Activated T-helper 2 cell treated with anti-CD3 and anti-CD28 coated beads, Interferon-gamma antibody, Interleukin-2, Interleukin-4, amounts not matched to agents 10 μg/mL and 5 μg/mL and 100 μg/mL, durations not matched to agents 14 hours and 24 hours and 36 hours (primary cell): ENCODE results near the gene CC2D2B. TPM values are rescaled to one million over a fixed set of nuclear protein-coding genes. Genes with fewer than 3 reads are reported as not detected.
"Not testable (repeated sequence)": the region's sequence is repeated elsewhere in the genome, so short reads cannot be mapped to it uniquely, and the experiment has no call there.

ENCODE experiments used
- DNase-seq: peaks from one replicate; pipeline ENCODE4 v3.0.0; 2021; ENCODE audit warnings: low spot score
- H3K27ac Mint-ChIP-seq: one replicate; pipeline ENCODE4 v1.8.0; 2021; ENCODE audit warnings: mixed read lengths
- H3K27me3 Mint-ChIP-seq: one replicate; pipeline ENCODE4 v1.8.0; 2021; ENCODE audit warnings: low read depth, mixed read lengths
- H3K36me3 Mint-ChIP-seq: one replicate; pipeline ENCODE4 v1.8.0; 2021; ENCODE audit warnings: low read depth, mixed read lengths
- H3K4me1 Mint-ChIP-seq: one replicate; pipeline ENCODE4 v1.8.0; 2021; ENCODE audit warnings: low read depth, mixed read lengths
- H3K4me3 Mint-ChIP-seq: one replicate; pipeline ENCODE4 v1.8.0; 2021; ENCODE audit warnings: low read depth, mild to moderate bottlenecking, moderate library complexity, mixed read lengths
- H3K9me3 Mint-ChIP-seq: one replicate; pipeline ENCODE4 v1.8.0; 2021; ENCODE audit warnings: mixed read lengths
- intact Hi-C: fragments of 100-400 bp; cut with micrococcal nuclease; formaldehyde crosslinking; loops from one replicate; pipeline ENCODE4 v1.15.1; 2023
- total RNA-seq: library from RNA; stranded (reverse); gene quantifications from 2 replicates; pipeline ENCODE4 v1.2.3, GENCODE V29; 2022

The CC2D2B gene
- total RNA-seq, 1 donor from 2014 or later: 0.75 TPM

DNA sequence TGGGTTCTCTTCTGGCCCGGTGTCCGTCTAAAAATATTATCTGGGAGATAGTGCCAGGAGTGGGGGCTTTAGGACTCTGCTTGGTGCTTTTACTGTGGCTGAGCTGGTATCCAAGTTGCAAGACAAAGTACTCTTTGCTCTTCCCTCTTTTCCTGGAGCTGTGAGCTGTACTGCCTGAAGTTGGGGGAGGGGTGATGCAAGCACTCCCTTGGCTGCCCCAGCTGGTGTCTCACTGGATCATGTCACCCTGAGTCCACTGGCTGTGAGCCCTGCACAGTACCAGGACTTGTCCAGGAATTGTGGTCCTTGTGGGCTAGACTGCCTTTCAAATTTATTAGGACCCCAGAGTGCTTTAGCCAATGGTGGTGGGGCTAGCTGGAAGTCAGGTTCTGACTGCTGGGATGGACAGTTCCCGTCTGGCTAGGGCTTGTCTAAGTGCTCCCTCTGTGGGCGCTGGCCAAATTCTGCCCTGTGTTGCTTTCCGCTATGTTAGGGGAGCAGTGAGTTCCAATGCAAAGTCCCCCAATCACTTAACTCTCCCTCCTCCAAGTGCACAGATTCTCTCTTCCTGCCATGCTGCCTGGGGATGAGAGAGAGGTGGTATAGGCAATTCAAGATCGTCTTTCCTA lies 13.1 kb downstream of the CC2D2B start:
- H3K27ac Mint-ChIP-seq: no peak overlapping the region
- DNase-seq: no peak
- intact Hi-C loops: no loop called here
- H3K4me3 Mint-ChIP-seq: no peak overlapping the region
- H3K36me3 Mint-ChIP-seq: no peaks in the 10 kb centered on the region
- H3K9me3 Mint-ChIP-seq: no peaks in the 10 kb centered on the region
- H3K4me1 Mint-ChIP-seq: no peaks in the 10 kb centered on the region
- peaks cover 10% of the 10 kb centered on the region for H3K27me3 Mint-ChIP-seq

DNA sequence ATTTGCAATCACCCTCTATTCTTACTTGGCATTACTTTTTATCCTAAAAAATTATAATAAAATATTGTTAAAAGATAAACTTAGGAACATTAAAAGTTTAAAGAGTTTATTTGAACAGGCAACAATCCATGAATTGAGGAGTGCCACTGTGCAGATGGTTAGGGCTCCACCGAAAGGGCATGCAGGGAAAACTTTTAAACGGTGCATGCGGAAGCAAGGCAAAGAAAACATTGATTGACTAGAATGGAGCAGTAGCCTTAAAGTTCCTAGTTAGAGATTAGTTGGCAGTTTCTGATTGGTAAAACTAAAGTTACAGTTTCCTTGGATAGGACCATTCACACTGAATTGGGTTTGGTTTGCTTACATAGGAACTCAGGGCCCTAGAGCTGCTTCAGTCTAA lies 17.3 kb downstream of the CC2D2B start:
- H3K9me3 Mint-ChIP-seq: no peaks in the 10 kb centered on the region
- DNase-seq: no peak
- no peak overlapping the region for H3K4me3 Mint-ChIP-seq
- intact Hi-C loops: no loop called here
- peaks cover 21% of the 10 kb centered on the region for H3K27me3 Mint-ChIP-seq
- no peaks in the 10 kb centered on the region for H3K36me3 Mint-ChIP-seq
- H3K4me1 Mint-ChIP-seq: no peaks in the 10 kb centered on the region
- no peak overlapping the region for H3K27ac Mint-ChIP-seq

DNA sequence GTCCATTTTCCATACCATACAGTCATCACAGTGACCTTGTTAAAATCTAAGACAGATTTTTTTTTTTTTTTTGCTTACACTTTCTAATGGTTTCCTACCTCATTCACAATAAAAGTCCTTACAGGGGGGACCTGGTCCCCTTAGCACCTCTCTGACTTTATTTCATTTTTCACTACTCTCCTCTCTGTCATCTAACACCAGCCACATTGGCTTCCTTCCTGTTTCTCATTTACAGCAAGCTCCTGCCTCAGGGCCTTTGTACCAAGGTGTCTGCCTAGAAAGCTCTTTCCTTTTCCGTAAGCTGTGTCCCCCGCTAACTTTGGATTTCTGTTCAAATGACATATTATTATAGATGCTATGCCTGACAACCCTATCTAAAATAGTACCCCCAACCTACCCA lies 27.7 kb downstream of the CC2D2B start:
- Mint-ChIP-seq H3K27me3 (peaks cover 17% of the 10 kb centered on the region), H3K27ac (no peak overlapping the region), H3K36me3 (peaks cover 15% of the 10 kb centered on the region), H3K4me3 (no peak overlapping the region), H3K9me3 (peaks cover 11% of the 10 kb centered on the region), H3K4me1 (peaks cover 9% of the 10 kb centered on the region)
- DNase-seq: no peak
- intact Hi-C loops: no loop called here

DNA sequence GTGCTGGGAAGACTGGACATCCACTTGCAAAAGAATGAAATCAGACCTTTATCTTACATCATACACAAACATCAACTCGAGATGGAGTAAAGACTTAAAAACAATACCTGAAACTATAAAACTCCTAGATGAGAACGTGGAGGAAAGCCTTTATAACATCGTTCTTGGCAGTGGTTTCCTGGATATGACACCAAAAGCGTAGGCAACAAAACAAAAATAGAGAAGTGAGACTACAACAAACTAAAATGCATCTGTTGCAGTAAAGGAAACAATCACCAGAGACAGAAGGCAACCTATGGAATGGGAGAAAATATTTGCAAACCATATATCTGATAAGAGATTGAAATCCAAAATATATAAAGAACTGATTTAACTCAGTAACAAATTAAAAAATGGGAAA lies 33.3 kb downstream of the CC2D2B start:
- H3K4me3 Mint-ChIP-seq: no peak overlapping the region
- no peak overlapping the region for H3K27ac Mint-ChIP-seq
- peaks cover 12% of the 10 kb centered on the region for H3K27me3 Mint-ChIP-seq
- H3K9me3 Mint-ChIP-seq: peaks cover 23% of the 10 kb centered on the region
- peaks cover 11% of the 10 kb centered on the region for H3K36me3 Mint-ChIP-seq
- DNase-seq: no peak
- intact Hi-C loops: no loop called here
- H3K4me1 Mint-ChIP-seq: peaks cover 5% of the 10 kb centered on the region

DNA sequence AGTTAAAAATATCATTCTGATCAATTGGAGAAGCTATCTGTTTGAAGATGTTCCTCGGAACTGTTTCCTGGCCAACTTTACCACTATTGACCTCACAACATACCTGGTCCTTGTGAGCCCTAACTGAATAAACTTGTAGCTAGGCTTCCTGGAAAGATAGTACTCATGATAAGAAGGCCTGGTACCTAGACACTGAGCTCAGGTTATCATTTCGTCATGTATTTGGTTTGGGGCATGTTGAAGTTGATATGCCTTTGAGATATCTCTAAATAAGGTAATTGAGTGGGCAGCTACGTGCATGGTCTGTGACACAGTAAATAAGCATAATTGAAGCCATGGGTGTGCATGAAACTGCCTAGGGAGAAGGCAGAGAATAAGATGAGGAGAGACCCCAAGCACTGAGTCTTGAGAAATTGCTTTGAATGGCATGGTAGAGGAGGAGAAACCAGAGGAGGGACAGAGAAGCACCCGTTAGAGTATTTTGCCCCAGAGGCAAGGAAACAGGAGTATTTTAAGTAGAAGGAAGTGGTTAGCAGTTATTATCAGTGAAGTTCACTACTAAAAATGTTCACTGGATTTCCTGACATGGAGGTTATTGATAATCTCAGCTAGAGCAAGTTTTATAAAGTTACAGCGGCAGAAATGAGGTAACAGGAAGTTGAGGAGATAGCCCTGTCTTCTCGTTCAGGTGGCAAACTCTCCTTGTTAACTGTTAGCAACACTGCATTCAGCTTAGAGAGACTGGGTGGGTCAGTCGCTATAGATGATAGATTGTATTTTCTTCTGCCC lies 55.6 kb downstream of the CC2D2B start:
- peaks cover 16% of the 10 kb centered on the region for H3K9me3 Mint-ChIP-seq
- intact Hi-C loops: loop anchor here (1.0 to 10.0 kb wide), 4 partner anchors 57 to 269 kb away; partner anchors contain the start of genes CC2D2B, CCNJ and TCTN3
- no peaks in the 10 kb centered on the region for H3K27me3 Mint-ChIP-seq
- peaks cover 32% of the 10 kb centered on the region for H3K4me1 Mint-ChIP-seq
- H3K4me3 Mint-ChIP-seq: peak overlapping the region; percentile 75
- H3K27ac Mint-ChIP-seq: peak overlapping the region; percentile 99
- H3K36me3 Mint-ChIP-seq: peaks cover 23% of the 10 kb centered on the region
- peak; percentile 15 for DNase-seq

DNA sequence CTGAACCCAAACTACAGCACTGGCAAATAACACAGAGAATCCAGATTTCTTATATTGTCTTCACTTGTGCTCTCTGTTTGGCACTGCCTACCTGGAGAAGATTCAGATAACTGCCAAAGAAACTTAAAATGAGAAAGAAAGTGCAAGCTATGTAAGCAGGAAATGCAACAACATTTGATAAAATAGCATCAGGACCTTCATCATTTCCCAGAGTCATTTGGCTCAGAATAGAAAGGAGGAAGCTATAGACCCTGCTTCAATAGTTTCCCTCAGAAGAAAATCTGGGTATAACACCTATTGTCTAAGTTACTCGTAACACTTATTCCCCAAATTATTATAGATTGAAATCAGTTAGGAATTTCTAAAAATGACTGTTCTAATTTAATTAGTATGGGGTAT lies 56.2 kb downstream of the CC2D2B start:
- H3K36me3 Mint-ChIP-seq: peaks cover 19% of the 10 kb centered on the region
- H3K9me3 Mint-ChIP-seq: peaks cover 10% of the 10 kb centered on the region
- H3K4me3 Mint-ChIP-seq: peak overlapping the region; percentile 75
- DNase-seq: no peak
- peak overlapping the region; percentile 99 for H3K27ac Mint-ChIP-seq
- peaks cover 32% of the 10 kb centered on the region for H3K4me1 Mint-ChIP-seq
- intact Hi-C loops: loop anchor here (1.0 to 10.0 kb wide), 4 partner anchors 57 to 269 kb away; partner anchors contain the start of genes CC2D2B, CCNJ and TCTN3
- H3K27me3 Mint-ChIP-seq: no peaks in the 10 kb centered on the region

DNA sequence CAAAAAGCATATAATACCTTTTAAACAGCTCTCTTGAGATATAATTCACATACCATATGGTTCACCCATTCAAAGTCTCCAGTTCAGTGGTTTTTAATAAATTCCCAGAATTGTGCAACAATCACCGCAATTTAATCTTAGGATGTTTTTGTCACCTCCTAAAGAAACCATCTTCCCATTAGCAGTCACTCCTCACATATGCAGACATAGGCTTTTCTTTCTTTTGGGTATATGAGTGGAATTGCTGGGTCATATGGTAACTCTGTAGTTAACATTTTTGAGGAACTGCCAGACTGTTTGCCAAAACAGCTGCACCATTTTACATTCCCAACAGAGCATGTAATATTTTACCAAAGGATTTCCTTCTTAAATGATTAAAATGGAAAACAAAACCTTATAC lies 57.0 kb downstream of the CC2D2B start:
- Mint-ChIP-seq H3K27ac (no peak overlapping the region), H3K4me1 (peaks cover 32% of the 10 kb centered on the region), H3K36me3 (peaks cover 23% of the 10 kb centered on the region), H3K9me3 (peaks cover 9% of the 10 kb centered on the region), H3K4me3 (no peak overlapping the region), H3K27me3 (no peaks in the 10 kb centered on the region)
- DNase-seq: no peak
- intact Hi-C loops: loop anchor here (10.0 kb wide), 2 partner anchors 80 to 270 kb away; partner anchors contain the start of genes CCNJ and TCTN3

DNA sequence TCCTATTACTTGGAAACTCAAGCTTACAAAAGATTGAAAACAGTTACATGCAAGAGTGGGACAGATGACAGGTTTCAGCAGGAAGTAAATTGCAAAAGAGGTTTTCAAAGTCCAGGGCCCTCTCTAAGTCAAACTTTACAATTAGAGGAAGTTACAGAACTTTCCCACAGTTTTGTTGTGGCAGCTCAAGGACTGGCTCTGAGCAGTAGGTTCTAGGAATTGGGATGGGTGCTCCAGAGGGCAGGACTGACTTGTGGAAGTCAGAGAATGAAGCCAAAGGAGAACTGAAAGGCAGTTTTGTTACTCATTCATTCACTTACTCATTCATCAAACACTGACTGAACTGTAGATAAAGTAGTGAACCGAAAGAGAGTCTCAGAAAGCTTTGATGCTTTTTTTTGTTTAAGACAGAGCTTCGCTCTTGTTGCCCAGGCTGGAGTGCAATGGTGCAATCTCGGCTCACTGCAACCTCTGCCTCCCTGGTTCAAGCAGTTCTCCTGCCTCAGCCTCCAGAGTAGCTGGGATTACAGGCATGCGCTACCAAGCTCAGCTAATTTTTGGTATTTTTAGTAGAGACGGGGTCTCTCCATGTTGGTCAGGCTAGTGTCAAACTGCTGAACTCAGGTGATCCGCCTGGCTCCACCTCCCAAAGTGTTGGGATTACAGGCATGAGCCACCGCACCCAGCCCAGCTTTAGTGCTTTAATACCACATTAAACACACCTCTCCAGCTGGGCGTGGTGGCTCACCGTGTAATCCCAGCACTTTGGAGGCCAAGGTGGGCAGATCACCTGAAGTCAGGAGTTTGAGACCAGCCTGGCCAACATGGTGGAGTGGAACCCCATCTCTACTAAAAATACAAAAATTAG lies 68.8 kb downstream of the CC2D2B start:
- peaks cover 3% of the 10 kb centered on the region for H3K36me3 Mint-ChIP-seq
- peaks cover 13% of the 10 kb centered on the region for H3K4me1 Mint-ChIP-seq
- H3K27me3 Mint-ChIP-seq: no peaks in the 10 kb centered on the region
- intact Hi-C loops: no loop called here
- no peak overlapping the region for H3K27ac Mint-ChIP-seq
- H3K9me3 Mint-ChIP-seq: no peaks in the 10 kb centered on the region
- no peak for DNase-seq
- no peak overlapping the region for H3K4me3 Mint-ChIP-seq

DNA sequence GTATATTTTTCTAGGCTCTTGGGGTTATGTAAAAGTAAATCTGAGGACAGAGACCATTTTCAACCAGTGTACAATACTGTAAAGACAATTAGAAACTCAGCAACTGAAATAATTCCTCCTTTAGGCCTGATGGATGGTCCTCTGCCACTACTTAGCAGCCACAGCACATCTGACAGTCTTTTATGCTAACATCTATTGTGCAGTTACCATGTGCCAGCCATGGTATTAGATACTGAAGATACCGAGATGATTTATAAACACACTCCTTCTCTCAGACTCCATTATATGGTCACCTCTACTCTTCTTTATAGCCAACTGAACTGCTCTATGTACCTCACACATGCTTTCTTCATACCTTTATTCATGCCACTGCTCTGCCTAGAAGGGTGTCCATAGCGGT lies 74.4 kb downstream of the CC2D2B start:
- no peak overlapping the region for H3K4me3 Mint-ChIP-seq
- intact Hi-C loops: no loop called here
- H3K27me3 Mint-ChIP-seq: no peaks in the 10 kb centered on the region
- H3K9me3 Mint-ChIP-seq: no peaks in the 10 kb centered on the region
- no peak overlapping the region for H3K27ac Mint-ChIP-seq
- H3K4me1 Mint-ChIP-seq: peaks cover 3% of the 10 kb centered on the region
- H3K36me3 Mint-ChIP-seq: no peaks in the 10 kb centered on the region
- no peak for DNase-seq

DNA sequence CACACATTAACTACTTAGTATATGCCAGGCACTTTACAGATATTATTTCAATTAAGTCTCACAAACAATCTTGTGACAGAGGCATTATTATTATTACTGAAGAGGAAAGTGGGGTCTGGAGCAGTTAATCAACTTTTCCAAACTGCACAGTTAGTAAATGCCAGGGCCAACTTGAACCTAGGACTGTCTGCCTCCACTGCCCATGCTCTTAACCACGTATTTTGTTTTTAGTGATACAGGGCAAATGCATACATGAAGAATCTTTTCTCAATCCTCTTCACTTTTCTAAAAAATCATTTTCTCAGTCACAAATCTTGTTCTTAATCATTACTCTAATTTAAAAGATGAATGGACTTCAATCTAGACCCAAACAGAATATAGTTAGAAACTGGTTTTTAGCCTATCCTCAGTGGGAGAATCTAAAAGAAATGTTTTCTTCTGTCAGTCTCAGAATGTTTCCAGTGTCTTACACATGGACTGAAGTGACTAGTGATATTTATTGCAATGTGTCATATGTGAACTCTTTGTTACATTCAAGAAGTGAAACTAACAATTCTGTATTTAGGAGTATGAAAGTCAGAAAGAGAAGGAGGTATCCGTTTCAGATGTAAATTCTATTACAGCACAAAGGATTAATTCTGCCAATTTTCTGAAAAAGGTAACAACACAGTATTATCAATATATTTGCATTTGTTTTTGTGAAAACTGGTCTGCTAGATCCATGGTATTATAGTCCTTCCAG lies 80.1 kb downstream of the CC2D2B start:
- no peak for DNase-seq
- Mint-ChIP-seq H3K27me3 (peaks cover 16% of the 10 kb centered on the region), H3K4me3 (no peak overlapping the region), H3K27ac (no peak overlapping the region), H3K9me3 (no peaks in the 10 kb centered on the region), H3K36me3 (no peaks in the 10 kb centered on the region), H3K4me1 (peaks cover 10% of the 10 kb centered on the region)
- intact Hi-C loops: no loop called here

DNA sequence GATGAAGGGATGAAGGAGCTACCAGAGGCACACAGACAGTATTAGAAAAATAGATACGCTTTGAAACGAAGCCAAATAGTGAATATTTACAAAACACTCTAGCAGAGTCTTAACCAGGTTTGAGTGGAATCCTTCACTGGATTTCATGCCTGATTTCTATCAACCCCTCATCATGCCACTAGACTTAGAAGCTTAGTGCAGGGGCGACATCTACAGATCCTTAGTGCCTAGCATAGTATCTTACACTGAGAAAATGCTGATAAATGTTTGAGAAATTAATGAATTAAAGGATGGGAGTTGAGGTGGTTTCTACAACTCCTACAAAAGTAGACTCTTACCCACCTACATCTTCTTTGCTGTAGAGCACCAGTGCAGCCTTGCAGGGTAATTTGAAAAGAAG lies 80.9 kb downstream of the CC2D2B start:
- no peaks in the 10 kb centered on the region for H3K36me3 Mint-ChIP-seq

DNA sequence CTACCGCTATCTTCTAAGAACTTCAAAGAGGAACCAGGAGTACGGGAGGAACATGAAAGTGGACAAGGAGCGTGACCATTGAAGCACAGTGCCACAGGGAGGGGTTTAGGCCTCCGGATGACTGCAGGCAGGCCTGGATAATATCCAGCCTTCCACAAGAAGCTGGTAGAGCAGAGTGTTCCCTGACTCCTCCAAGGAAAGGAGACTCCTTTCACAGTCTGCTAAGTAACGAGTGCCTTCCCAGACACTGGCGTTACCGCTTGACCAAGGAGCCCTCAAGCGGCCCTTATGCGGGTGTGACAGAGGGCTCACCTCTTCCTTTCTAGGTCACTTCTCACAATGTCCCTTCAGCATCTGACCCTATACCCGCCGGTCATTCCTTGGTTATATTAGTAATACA lies 86.6 kb downstream of the CC2D2B start:
- H3K27me3 Mint-ChIP-seq: peaks cover 13% of the 10 kb centered on the region
- H3K9me3 Mint-ChIP-seq, H3K4me3 Mint-ChIP-seq, DNase-seq, intact Hi-C loops, H3K27ac Mint-ChIP-seq, H3K36me3 Mint-ChIP-seq, H3K4me1 Mint-ChIP-seq: not testable (repeated sequence)

More for the DNA sequence above, 80.9 kb downstream of the CC2D2B start:
- Mint-ChIP-seq H3K27ac (no peak overlapping the region), H3K4me3 (no peak overlapping the region), H3K9me3 (no peaks in the 10 kb centered on the region), H3K27me3 (peaks cover 16% of the 10 kb centered on the region), H3K4me1 (peaks cover 10% of the 10 kb centered on the region)
- DNase-seq: no peak
- intact Hi-C loops: no loop called here
